Stimulated activated CD8-positive, alpha-beta memory T cell treated with anti-CD3 and anti-CD28 coated beads, Interleukin-2, amount 100 ng/mL, for 48 hours (primary cell): Measurements from ENCODE around the gene KIAA1328.
"Not testable (repeated sequence)": the region's sequence is repeated elsewhere in the genome, so short reads cannot be mapped to it uniquely, and the experiment has no call there.

ENCODE experiments used
- DNase-seq, 2 donors: peaks; one replicate each; pipeline ENCODE4 v3.0.0-alpha.2; 2020; ENCODE audit warnings: low read depth in 2 of 2

KIAA1328 gene

DNA sequence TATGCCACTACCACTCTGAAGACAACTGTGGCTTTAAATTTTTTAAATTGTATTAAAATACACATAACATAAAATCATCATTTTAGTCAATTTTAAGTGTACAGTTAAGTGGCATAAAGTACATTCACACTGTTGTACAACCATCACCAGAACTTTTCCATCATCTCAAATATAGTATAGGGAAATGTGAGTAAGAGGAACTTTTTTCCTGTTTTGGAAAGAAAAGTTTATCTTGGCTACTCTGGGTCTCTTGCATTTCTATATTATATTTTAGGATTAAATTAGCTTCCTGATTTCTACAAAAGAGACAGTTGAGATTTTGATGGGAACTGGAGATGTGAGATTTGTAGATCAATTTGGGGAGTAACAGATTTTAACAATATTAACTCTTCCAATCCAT is 3.4 kb upstream of the KIAA1328 start:
- no peak for DNase-seq

DNA sequence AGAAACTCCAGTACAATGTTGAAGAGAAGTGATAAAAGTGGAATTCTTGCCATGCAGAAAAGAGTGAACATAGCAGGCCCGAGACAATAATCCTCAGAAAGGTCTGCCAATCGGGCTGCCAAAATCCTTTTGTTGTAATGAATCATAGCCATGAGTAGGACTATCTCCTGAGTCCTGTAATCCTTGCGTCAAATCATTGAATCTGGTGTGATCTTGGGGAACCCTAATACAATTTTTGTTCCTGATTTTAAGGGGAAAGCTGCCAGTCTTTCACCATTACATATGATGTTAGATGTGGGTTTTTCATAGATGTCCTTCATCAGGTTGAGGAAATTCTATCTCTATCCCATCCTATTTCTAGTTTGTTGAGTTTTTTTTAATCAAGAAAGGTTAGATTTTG is 2.4 kb upstream of the KIAA1328 start:
- DNase-seq = no peak

DNA sequence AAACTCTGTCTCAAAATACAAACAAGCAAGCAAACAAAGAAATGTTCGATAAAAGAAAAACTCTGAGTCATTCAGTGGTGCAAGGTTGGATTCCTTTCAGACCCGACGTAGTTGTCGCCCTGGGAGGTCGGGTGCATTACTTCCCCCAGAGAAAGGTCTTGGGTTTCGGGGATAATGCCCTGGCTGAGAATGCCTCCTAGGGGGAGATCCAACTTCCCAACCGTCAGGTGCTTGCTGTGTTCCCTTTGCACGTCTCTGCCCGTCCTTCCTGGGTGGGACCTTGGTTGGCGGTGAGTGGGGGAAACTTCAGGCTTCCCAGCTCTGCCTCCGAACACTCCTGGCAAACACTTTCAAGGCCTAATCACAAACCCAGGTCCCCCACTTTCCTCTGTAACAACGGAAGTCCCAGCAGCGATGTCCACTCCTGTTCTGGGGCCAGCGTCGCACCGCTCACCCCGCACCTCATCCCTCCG is 734 bp upstream of the KIAA1328 start:
- DNase-seq = no peak

DNA sequence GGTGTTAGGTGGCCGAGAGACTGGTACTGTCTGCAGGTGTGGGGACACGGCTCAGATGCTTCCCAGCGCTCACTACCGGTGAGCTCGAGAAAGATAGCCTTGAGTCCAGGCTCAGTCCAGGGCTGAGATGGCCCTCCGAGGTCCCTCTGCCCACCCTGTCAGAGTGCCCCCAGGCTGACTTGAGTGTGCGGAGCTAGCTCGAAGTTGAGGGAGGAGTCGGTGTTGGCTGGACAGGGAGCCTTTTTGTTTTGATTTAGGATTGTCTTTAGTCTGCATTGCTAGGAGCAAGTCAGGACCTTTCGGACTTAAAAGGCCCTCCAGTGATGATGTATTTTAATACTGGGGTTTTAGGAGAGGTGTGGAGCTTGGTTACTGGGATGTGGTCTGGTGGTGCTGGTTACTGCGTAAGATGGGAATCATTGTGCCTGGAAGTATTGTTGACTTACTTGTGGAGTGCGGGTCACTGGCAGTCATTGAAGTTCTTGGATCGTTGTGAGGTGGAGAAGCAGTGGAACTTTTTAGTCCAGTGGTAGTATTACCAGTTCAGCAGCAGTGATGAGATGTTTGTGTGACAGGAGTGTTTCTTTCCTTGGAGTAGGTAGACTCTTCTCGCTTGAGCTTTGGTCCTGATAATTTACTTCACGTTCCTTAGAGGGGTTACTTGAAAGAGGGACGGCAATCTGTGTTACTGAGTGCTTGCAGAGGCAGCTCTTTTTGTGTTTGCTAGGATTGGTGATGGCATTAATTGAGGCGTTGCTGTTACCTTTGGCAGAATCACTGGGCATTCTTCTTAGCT is 633 bp downstream of the KIAA1328 start:
- no peak for DNase-seq

DNA sequence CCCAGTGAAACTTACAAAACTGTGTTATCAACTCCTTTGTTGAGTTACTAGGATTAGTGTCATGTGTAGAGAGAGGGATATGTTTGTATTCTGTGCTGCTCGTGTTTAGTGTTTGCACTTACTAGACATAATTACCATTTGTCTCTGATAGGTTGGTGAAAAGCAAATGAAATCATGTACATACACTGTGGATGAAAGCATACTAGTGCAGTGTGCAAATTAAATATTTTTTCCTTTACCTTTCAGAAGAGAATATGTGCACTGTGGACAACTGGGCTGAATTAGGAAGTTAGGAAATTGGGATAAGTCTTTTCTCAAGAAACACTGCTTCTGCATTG is 1.2 kb downstream of the KIAA1328 start:
- no peak for DNase-seq

DNA sequence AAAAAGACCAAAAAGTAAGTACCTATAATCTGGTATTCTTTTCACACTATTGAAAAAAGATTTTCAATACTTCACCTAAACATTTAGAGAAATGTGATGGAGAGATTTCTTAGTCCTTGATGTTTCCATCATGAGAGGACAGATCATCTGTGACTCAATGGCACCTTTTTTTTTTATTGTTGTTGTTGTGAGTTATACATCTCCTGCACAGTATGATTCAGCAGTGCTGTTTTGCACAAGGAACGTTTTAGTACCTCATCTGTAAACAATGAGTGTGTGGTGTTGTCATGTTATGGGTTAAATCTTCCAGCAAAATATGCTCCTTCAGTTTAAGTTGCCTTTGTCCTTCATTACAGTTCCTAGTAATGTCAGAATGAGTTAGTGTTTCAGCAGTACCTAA is 2.2 kb downstream of the KIAA1328 start:
- no peak for DNase-seq

DNA sequence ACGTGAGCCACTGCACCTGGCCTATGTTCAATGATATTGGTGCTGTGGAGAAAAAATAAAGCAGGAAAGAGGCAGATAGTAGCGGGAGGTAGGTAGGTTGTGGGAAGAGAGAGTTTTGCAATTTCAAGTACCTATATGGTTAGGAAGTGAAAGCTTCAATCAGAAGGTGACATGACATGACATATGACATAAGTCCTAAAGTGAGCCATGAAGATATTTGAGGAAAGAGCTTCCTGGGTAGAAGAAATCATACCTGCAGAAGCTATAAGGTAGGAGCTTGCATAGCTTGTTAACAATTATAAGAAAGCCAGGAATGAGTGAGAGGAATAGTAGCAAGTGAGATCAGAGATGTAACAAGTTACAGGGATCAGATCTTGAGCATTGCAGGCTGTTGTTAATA is 4.2 kb downstream of the KIAA1328 start:
- DNase-seq = no peak

DNA sequence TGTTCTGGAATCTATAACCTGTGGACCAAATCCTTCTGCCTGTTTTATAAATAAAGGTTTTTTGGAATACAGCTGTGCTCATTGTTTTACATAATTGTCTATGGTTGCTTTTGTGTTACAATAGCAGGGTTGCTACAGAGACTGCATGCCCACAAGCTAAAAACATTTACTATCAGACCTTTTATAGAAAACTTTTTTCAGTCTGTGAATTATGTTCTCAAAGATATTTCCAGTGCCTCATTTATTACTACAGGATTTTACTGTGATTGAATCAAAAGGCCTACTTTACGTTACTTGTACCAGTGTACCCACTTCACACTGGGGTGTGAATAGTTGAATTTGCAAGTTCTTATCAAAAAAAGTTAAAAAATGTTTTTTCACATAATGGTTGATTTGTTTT is 7.0 kb downstream of the KIAA1328 start:
- DNase-seq = no peak

DNA sequence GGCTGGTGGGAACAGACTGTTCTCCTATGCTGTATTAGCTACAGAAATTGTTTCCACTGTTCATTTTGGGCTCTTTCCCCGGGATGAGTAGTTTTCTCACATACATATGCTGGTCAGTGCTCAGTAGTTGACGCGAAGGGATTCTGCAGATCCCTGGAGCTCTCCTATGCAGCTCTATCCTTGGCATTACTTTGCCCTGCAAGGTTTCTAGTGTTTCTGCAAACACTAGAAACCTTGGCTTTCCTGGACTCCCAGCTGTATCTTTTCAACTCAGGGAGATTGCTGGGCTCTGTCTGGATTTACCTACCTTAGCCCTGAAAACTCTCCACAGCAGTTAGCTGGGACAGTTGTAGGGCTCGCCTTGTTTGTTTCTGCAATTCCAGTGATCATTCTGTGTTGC is 10.9 kb downstream of the KIAA1328 start:
- no peak for DNase-seq

DNA sequence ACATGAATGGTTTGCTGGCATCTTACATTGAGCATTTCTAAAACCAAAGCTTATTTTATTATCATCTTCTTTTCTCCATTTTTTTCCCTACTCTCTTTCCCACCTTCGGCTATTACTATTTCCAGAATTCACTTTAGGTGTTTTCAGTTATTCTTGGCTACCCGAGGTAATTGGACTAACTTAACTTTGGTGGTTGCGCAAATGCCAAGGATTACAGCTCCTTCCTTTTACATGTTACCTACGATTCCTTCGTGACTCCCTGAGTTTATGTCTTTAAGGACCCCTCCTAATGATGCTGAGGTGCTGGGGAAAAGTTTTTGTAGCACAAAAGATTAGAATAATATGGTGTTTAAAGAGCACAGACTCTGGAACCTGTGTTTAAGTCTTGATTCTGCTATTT is 14.3 kb downstream of the KIAA1328 start:
- no peak for DNase-seq

DNA sequence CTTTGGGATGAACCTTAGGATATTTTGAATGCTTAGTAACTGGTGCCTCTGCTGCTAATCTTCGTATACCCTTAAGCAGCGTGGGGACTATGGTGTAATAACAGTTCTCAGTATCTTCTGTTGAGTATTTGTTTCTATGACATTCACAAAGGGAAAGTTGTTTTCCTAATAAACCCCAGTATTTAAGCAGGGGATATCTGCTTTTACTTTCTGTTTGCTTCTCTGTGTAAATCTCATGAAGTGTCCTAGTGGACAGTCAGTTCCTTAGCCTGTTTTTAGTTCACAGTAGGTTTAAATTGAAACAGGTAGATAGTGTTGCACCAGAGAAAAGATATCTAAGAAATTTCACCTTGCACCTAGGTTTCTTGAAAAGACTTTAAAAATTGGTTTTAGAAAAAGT is 14.9 kb downstream of the KIAA1328 start:
- no peak for DNase-seq

DNA sequence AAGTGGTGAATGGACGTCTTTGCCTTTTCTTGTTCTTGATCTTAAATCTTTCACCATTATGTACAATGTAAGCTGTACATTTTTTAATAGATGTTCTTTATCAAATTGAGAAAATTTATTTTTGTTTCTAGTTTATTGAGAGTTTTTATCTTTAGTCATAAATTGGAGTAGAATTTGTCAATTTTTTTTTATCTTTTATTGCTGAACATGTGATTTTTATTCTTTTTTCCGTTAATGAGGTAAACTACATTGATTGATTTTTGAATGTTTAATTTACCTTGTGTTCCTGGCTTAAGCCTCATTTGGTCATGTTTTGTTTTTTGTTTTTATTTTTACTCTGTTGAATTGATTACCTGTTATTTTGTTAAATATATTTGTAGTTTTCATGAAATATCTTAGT is 19.7 kb downstream of the KIAA1328 start:
- DNase-seq = no peak

DNA sequence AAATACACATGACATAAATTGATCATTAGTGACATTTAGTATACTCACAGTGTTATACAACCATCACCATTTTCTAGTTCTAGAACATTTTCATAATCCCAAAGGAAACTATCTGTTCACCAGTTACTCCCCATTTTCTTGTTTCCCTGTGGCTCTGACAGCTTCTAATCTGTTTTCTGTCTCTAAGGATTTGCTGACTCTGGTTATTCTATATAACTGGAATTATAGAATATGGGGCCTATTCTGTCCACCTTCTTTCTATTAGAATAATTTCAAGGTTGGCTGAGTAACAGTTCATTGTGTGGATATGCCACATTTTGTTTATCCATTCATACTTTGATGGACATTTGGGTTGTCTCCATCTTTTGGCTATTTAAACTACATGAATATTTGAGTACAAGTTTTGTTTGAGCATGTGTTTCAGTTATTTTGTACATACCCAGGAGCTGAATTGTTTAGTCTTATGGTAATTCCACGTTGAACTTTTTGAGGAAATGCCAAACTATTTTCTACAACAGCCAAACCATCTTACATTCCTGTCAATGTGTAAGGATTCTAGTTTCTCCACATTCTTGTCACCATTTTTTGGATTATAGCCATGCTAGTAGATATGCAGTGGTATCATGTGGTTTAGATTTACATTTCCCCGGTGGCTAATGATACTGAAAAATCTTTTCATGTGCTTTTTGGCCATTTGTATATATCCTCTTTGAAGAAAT is 20.5 kb downstream of the KIAA1328 start:
- no peak for DNase-seq

DNA sequence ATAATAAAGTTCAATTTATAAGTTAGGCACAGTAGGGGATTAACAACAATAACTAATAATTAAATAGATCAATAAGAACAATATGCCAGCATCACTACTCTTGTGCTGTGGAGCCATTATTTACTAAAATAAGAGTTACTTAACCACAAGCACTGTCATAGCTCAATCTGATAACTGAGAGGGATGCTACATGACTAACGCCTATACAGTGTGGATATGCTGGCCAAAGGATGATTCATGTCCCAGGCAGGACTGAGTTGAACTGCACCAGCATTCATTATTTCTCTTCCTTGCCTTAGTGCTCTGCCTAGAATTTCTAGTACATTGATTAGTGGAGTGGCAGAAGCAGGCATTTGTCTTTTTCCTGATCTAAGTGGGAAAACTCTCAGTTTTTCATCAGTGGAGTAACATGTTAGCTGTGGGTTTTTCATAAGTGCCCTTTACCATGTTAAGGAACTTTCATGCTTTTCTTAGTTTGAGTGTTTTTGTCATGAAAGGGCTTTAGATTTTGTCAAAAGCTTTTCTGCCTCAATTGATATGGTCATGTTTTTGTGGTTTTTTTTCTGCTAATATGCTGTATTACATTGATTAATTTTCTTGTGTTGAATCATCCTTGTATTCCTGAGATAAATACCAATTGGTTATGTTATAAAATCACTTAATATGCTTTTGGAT is 21.7 kb downstream of the KIAA1328 start:
- no peak for DNase-seq

DNA sequence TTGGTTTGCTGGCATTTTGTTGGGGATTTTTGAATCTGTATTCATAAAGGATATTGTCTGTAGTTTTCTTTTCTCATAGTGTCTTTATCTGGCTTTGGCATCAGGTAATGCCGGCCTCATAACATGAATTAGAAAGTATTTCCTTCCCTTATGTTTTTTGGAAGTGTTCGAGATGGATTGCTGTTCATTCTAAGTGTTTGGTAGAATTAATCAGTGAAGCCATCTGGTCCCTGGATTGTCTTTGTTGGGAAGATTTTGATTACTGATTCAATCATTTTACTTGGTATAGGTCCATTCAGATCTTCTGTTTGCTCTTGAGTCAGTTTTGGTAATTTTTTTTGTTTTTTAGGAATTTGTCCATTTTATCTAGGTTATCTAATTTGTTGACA is 22.3 kb downstream of the KIAA1328 start:
- no peak for DNase-seq

DNA sequence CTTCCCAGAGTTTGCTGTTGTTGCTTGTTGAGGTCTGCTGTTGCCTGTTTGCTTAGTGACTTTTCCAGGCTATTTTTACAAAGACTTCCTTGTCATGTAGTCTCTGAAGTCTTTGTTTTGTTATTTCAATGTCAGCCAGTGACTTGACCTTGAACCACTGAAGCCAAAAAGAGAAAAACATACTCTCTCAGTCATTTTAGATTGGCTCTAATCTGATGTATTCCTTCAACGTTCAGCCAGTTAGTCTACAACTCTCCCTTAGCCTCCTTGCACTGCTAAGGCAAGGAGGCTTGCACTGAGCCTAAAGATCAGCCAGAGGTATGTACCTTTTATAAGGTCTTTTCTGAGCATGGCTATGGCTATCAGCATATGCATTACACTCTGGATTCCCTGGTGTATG is 27.9 kb downstream of the KIAA1328 start:
- no peak for DNase-seq

DNA sequence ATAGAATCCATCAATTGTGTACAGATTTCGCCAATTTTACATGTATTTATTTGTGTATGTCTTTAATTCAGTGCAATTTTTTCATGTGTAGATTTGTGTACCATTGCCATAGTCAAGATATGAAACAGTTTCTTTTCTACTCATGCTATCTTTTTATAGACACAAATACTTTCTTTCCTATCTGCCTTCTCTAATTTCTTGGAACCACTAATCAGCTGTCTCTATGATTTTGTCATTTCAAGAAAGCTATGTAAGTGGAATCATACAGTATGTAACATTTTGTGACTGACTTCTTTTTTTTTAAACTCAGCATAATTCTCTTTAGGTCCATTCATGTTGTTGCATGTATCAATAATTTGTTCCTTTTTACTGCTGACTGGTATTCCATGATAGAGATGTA is 33.3 kb downstream of the KIAA1328 start:
- no peak for DNase-seq

DNA sequence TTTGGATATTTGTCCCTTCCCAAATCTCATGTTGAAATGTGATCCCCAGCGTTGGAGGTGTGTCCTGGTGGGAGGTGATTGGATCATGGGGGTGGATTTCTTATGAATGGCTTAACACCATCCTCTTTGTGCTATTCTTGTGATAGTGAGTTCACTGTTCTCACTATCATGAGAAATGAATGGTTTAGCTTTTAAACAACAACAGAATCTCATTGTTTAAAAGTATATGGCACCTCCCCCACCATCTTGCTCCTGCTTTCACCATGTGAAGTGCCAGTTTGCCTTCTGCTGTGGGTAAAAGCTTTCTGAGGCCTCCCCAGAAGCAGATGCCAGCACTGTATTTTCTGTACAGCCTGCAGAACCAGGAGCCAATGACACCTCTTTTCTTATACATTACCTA is 38.1 kb downstream of the KIAA1328 start:
- no peak for DNase-seq

DNA sequence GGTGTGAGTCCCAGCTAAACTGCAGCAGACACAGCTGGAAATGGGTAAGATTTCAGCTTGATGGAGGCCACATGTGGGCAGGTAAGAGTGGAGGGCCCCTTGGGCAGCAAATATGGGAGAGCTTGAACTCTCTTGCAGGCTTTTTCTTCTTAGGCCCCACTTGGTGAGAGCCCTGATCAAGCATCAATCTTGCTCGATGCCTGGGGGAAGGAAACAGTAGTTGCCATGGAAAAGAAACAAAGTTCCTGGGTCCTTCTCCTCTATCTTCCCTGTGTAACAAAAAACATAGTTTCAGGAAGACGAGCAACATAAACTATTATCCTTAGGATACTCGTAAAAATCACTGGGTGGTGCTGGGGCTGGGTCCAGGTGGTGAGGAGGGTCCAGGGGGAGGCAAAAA is 42.9 kb downstream of the KIAA1328 start:
- DNase-seq = no peak

DNA sequence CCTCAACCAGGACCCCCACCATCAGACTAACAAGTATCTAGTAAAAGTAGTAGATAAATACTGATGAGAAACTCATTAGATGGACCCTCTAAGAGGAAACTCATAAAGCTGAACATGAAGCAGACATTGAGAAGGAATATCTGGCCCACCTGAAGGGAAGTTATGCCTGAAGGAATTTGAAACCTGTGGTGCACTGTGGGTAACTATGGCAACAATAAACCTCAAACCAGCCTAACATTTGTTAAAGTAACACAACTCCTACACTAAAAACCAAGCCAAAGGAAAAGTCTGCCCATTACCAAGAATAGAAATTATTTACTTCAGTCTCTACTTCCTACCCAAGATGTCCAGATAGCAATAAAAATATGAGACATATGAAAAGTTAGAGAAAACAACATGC is 43.4 kb downstream of the KIAA1328 start:
- no peak for DNase-seq

DNA sequence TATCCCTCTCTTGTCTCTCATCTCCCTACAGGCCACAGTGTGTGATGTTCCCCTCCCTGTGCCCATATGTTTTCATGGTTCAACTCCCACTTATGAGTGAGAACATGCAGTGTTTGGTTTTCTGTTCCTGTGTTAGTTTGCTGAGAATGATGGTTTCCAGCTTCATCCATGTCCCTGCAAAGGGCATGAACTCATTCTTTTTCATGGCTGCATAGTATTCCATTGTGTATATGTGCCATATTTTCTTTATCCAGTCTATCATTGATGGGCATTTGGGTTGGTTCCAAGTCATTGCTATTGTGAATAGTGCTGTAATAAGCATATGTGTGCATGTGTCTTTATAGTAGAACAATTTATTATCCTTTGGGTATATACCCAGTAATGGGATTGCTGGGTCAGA is 44.9 kb downstream of the KIAA1328 start:
- not testable (repeated sequence) for DNase-seq

DNA sequence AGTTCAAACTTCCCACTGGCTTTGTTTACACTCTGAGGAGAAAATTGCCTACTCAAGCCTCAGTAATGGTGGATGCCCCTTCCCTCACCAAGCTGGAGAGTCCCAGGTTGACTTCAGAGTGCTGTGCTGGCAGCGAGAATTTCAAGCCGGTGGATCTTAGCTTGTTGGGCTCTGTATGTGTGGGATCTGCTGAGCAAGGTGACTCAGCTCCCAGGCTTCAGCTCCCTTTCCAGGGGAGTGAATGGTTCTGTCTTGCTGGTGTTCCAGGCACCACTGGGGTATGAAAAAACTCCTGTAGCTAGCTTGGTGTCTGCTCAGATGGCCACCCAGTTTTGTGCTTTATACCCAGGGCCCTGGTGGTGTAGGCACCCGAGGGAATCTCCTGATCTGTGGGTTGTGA is 50.9 kb downstream of the KIAA1328 start:
- not testable (repeated sequence) for DNase-seq

DNA sequence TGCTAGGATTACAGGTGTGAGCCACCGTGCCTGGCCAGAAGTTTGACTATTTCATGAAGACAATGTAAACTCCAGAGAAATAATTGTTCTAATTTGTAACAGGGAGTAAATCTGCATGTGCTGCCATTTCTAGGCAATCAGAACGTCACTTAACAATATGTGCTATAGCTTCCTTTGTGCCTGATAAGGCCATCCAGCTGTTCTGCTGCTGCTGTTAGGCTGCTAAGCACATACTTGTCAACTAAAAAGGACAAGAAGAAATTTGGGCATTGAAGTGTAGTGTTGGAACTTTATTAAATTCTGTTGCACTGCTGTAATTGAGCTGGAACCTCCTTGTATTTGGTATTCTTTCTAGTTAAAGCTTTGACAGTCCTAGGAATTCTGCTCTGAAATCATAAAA is 57.1 kb downstream of the KIAA1328 start:
- DNase-seq = no peak
